Measurements from ENCODE around the gene SCUBE1.

Gene SCUBE1

DNA sequence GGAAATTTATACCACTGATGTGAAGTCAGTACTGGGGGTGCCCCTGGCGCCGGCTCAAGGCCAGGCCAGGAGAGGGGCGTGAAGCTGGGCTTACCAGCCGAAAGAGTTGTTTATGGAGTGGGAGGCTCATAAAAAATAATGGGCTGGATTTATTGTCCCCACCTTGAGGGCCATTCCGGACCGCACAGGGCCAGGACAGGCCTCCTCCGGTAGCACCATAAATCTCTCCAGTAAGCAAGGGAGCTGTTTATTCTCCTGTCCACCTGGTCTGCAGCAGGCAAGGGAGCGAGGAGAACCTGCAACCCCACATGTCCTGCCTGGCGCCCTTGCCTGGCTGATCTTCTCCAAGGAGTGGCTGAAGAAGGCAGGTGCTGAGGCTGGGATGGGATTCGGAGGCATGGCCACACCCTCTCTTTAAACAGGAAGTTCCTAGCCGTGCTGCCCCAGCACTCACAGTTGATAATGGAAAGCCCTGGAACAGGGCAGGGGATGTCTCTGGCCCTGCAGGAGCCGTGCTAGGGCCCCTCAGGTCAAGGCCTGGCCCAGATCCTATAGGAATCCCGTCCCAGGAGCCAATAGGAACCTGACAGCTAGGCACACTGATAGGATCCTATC is 65.1 kb downstream of the SCUBE1 start:
- no peak for DNase-seq (ENCODE audit: low read depth)

DNA sequence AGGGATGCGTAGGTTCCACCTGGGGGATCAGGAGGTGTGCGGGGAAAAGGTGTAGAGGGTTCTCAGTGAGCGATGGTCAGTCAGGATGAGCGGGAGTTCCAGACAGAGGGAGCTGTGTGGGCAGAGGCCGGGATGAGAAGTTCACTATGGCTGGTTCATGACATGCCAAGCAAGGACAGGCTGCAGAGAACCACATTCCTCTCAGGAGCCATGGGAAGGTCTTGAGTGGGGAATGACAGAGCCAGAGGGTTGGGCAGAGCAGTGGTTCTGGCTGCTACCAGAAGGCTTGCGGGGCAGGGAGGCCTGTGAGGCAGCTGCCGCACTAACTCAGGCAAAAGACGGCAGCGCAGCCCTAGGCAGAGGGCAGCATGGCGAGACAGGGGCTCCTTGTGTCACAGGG is 66.1 kb downstream of the SCUBE1 start:
- DNase-seq (ENCODE audit: low read depth) = no peak

DNA sequence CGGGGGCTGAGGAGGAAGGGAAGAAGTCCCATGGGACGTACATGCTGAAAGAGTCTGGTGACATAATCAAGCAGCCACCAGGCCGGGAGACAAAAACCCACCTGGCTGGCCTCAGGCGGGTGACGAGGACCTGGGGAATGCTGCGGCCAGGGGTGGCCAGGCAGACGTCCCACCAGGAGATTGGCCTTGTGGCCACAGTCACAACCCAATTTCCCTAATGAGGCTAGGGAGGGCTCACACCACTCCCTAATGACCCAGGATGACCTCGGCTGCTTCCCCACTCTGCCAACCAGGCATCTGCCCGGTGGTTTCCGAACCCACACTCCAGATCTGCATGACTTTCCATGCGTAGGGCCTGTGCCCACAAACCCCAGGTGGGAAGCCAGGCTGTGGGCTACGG is 66.9 kb downstream of the SCUBE1 start:
- no peak for DNase-seq (ENCODE audit: low read depth)

DNA sequence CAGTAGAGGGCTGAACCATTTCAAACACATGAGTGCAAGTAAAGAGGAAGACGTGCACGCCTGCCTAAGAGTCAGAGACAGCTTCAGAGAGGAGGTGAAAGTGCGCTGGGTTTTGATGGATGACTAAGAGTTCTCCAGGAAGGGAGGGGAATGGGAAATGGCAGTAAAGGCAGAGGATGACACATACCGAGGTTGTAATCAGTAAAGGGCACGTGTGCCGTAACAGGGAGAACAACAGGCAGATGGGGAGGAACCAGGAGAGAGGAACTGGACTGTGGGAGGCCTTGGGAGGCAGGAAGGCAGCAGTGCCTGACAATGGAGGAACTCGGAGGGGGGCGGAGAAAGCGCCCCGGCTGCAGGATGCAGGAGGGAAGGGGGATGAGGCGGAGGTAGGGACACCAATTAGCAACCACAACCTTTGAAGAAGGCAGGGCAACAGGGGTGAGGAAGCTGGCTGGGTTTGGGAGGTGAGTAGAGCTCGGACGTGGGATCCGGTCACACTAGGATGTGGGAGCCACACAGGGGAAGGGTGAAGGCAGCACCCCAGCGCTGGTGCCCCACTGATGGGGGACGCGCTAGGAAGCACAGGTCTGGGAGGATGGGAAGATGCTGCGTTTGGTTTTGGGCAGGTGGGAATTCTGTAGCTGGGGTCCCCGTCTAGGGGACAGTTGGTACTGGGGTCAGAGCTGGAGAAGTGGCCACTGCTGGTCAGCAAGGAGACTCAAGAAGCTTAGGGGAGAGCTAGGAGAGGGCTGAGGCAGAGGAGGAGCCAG is 67.4 kb downstream of the SCUBE1 start:
- no peak for DNase-seq (ENCODE audit: low read depth)

DNA sequence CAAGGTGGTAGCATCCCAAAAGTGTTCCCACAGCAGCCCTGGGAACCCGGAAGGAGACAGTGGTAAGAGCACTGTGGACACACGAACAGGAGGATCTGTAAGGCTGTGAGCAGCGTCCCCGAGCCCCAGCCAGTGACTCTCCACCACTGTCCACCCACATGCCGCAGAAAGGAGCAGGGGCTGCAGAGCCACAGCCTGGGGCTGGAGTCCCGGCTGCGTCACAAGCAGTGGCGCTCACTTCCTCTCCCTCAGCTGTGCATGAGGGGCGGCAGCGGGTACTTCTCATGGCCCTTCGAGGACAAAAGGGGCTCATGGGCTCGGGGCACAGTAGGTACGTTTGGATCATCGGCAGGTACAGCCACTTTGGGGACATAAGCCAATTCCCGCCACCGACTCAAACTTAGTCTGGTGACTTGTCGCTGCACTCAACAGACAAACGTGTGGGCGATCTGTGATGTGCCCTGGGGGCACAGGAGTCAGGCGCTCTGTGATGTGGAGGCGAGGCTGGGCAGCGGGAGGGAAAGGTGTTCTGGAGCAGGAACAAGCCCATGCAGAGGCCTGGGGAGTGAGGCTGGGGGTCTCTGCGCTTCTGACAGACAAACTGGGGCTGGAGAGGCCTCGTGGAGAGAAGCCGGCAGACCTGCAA is 68.5 kb downstream of the SCUBE1 start:
- DNase-seq (ENCODE audit: low read depth) = no peak

DNA sequence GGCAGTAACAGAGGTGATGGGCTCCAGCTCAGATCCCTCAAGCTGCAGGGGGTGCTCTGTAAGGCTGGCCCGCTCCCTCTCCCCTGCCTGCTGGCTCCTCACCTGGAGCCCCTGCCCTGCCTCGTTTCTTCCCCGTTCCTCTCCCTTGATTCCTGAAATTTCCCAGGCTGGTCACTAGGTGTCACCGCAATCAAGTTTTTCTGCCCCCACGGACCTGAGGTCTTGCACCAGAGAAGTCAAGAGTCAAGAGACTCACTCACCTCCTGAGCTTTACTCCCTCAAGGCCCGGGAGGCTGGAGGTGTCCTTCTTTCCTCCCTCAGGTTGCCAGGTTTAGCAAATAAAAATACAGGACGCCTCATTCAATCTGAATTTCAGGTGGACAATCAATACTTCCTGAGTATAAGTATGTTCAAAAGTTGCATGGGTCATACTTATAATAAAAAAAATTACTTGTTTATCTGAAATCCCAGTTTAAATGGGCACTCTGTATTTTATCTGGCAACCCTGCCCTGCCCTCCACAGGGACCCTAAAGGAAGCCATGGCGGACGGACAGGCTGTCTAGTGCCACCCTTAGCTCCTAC is 69.2 kb downstream of the SCUBE1 start:
- no peak for DNase-seq (ENCODE audit: low read depth)

DNA sequence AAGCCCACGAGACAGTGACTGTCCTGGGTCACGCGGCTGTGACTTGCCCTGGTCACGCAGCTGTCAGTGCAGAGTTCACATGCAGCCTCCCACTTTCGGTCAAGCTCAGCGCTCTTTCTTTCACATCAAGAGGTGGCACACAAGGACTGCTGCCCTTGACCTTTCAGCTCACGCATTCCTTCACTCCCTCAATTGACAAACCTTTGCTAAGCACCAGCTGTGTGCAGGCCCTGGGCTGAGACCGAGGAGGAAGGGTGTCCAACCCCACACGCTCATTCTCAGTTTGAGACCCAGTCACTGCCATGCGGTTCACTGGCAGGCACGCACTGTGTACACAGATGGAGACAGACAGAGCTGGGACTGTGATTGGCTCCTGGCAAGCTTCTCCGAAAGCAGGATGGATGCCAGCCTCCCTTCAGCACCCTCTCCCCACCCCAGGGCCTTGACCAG is 70.3 kb downstream of the SCUBE1 start:
- DNase-seq (ENCODE audit: low read depth) = no peak

DNA sequence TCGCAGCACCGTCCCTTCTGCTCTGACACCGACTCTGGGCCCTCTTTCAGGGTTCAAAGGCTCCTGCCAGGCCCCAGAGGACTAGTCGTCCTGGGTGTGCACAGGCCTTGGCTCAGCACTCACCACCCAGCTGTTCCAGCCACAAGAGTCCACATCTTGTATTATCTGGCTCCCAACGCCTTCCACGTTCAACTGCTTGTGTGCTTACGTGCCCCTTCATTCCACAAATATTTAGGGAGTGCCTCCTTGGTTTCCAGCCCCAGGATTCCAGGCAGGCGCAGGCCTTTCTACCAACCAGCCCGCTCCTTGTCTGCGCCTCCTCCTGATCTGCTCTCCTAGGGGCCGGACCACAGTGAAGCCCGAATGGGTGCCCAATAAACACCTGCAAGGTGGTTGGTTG is 70.9 kb downstream of the SCUBE1 start:
- DNase-seq (ENCODE audit: low read depth) = no peak

DNA sequence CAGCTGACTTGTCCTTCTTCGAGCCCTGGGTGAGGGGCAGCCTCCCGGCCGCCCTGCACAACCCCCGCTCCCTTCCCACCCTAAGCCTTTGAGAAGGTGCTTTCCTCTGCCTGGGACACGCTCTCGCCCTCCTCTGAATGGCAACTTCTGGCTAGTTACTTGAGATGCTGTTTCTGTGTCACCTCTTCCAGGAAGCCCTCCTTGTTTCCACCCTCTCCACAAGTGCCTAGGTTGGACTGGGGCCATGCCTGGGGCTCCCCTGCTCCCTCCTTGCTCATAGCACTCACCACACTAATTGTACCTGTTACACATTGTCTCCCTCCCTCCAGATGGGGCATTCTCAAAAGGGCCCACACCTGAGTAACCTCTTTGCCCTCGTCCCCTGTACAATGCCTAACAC is 72.2 kb downstream of the SCUBE1 start:
- DNase-seq (ENCODE audit: low read depth) = no peak

DNA sequence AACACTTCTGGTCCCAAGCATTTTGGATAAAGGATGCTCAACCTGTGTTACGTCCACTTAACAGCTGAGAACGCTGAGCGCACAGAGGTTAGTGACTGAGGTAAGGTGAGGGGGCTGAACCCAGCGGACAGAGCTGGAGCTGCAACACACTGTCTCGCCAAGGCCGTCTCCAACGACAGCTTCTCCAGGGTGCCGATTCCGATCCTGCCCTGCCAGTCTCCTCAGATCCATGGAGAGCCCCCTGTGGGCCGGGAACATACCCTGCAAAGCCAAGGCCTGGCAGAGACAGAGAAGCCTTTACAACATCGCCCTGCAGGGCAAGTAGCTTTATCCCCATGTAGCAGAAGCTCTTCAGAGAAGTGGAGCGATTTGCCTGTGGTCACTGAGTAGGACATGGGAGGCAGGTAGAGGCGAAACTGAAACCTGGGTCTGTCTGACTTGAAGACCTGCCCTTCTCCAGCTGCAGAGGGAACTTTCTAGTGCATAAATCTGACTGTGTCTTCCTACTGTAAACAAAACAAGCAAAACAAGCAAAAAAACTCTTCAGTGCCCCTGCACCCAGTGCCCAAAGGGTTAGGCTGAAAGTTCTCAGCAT is 72.8 kb downstream of the SCUBE1 start:
- DNase-seq (ENCODE audit: low read depth) = no peak

DNA sequence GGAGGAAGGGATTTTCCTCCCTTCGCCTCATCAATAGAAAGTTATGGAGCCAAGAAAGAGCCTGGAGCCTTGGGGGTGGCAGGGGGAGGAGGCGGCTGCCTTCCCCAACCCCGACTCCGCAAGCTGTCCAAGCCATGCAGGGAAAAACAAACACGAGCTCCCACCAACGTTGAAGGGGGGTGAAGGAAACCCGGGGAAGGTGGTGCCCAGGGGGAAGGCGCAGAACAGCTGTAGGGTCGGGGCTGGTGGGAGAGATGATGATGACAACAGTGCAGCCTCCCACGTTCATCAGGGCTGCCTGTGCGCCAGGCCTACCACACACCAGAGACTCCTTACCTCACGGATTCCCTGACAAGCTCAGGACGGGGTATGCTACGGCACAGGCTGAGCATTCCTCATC is 73.5 kb downstream of the SCUBE1 start:
- no peak for DNase-seq (ENCODE audit: low read depth)

DNA sequence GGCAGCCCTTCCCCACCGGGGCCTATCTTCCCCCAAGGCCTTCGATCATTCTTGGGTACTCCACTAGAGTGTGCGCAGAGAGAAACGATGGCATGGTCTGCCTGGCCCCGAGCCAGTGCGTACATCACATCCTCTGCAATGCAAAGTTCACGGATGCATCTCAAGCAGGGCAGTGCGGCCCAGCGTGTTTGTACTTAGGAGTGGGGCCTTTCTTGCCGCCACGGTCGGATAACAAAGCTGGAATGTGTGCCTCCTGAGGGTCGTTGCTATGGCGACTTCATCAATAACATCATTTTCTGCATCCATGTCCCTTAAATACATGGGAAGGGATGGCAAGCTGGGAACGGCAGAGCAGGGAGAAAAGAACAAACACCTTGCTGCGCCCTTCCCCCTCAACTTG is 73.9 kb downstream of the SCUBE1 start:
- no peak for DNase-seq (ENCODE audit: low read depth)

DNA sequence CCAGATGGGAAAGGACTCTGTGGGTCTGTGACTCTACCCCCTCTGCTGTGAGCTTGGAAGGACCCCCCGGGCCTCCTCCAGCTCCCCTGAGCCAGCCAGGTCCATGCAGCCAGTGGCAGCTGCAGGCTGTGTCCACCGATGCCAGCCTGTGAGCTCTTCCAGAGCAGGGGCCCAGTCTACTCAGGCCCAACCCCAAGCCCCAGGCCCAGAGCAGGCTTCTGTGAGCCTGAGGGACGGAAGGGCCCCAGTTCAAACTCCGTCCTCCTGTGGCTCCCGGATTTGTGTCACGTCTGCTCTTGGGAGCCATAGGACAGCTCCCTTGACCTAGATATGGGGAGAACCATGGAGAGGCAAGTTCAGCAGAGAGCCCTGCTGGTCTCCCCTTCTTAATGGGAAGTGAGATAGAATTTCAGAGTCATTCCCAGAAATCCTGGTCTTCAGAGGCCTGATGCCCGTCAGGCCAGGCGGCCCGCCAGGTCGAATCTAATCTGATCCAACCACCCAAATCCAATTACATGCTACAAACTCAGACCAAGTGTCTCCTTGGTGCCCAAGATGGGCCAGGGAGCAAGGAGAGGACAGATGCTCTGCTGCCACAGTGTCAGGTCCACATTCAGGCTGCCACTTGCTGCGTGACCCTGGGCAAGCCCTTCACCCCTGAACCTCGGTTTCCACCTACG is 75.1 kb downstream of the SCUBE1 start:
- DNase-seq (ENCODE audit: low read depth) = no peak

DNA sequence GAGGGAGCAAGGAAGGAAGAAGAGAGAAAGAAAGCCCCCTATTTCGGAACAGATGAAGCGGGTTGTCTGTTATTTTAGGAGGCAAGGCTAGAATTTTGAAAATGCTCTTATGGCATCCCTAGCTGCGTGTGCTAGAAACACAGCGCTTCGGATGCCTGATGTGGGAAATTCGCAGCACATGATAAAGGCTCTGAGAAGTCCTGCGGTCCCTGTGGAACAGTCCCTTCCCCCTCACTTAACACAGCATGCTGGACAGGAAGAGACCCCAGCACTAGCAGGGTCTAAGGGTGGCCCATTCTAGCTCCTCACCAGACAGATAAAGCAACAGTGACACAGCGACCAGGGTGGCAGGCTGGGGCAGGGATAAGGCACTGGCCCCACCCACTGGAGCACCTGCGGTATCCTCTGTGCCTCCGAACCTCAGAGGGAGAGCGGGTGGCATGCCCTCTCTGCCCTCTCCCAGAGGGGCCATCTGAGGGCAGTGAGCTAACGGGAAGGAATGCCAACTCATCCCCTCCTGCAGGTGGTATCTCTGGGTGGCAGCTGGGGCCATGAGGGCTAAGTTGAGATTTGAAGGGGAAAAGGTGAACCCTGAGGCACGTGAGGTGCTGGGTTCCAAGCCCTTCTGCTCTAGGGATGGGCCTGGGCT is 75.7 kb downstream of the SCUBE1 start:
- no peak for DNase-seq (ENCODE audit: low read depth)

DNA sequence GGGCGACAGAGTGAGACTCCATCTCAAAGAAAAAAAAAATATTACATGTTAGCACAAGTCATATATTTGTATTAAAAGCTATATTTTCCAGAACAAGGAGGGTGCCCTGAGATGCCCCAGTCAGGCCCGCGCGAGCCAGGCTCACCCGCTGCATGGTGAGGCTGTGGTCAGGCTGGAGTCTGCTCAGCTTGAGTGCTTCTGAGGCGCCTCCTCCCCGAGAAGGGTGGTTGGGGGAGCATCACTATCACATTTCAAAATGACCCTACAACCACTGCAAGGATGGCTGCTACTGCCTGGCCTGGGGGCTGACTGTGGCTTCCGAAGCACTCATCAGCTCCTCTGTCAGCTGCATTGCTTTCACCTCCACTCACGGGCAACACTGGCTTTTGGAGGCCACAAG is 77.1 kb downstream of the SCUBE1 start:
- DNase-seq (ENCODE audit: low read depth) = no peak

DNA sequence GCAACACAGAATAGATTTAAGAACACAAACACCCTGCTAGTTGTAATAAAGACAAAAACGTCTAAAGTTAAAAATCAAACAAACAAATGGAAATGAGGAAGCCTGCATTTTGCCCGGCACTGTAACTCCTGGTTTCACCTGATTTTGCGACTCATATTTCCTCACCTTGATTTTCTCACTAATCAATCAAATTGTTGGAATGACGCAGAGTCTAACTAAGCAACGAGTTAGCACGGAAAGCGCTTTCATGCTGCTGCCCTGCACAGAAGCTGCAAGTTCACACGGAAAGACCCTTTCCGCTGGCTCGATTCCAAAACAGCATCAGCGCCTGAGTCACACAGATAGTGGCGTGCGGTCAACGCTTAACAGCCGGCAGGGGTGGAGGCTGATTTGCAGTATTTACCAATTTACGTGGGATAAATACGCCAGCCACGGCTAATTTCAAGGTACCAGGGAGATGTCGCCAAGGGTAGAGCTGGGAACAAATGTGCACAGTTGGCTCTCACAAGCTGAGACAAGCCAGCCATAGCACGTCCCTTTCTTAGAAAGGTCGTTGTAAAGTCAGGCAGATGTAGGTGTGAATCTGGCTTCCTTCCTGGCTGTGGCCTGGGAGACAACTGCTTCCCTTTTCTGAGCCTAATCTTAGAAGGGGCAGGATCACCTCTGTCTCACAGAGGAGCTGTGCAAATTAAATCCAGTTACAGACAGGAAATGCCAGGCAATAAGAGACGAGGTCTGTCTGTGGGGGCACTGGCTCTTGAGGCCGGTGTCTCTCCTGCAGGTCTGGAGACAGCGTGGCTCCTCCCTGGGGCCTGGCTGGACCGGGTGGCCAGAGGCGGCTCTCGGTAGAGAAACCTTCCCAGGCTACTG is 79.3 kb downstream of the SCUBE1 start:
- DNase-seq (ENCODE audit: low read depth) = peak; percentile 75

DNA sequence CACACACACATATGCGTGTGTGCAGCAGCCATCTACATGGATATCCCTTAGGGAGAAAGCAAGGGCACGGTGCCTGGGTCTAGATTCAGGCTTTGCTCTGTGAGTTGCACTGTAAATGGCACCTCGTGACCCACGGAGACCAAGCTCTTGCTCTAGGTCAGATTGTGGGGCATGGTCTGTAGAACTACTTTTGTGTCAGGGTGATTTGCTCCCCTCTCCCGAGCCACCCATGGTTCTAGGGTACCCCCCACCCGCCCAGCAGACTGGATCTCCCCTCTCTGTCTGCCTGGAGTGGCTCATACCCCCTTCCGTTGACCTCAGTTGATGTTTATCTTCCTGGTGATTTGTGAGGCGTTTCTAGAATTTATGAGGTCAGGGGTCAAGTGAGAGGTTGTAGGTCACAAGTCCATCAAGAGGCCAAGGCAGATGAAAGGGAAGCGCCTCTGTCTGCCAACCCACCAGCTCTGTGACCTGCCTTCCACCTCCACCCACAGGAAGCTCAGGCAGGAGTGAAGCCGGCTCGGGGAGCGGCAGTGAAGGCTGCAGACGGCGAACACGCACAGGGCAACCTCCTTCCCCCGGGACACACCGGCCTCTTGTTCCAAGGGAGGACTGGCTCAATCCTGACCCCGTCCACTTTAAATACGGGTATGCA is 80.1 kb downstream of the SCUBE1 start:
- DNase-seq (ENCODE audit: low read depth) = peak; percentile 17

DNA sequence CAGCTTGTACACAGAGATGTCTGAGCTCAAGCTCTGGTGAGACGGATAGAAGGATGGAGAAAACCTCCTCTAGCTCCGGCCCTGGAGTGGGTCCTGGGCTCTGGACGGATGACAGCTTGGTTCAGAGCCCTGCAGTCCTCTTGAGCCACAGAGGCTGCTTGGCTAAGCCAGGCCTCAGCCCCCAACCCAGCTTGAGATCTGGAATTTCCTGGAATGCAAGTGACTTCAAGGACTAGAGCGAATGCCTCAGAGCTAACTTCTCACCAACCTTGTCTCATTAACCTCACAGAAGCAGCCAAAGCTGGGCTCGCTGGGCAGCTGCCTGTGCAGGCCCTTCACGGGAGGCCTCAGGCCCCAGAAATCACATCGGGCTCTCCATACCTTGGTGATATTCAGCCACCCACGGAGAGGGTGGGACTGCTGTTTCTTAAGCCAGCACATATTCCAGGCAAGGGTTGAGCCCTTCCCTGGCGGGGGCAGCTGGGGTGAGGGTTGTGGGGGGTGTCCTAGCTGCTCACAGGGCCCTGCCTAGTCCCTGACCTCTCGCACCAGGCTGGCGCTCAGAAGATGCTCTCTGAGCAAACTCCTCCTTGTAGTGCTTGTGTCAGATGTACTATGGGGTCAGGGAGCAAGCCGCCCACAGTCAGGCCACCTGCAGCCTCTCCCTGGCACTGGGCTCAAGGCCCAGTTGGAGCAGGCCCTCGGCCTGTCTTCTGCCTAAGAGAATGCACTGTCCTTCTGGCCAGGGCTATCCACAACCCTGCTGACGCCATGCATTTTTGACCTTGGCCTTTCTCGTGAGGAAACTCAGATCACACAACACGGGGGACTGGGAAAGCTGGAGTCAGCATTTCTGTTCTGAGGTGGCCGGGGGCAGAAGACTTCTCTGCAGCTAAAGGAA is 82.6 kb downstream of the SCUBE1 start:
- no peak for DNase-seq (ENCODE audit: low read depth)

DNA sequence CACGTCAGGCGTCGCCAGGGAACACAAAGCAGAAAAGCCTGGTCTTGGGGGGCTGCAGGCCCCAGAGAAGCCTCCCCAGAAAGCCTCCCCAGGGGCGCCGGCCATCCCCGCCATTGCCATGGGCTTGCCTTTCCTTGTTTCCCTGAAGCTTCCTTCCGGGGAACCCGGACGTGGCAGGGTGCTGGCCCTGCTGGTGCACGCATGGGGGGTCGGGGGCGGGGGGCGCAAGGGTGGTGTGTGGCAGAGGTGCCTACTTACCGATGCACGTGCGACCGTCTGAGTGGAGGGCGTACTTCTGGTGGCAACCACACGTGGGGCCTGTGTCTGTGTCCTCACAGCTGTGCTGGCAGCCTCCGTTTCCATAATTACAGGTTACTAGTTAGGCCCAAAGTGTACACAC is 85.2 kb downstream of the SCUBE1 start:
- no peak for DNase-seq (ENCODE audit: low read depth)
